NCI-H1105 (cell line): ENCODE measurements around the gene ANKRD39.

Experiments
- DNase-seq: peaks from one replicate; lab custom pipeline; 2025; lab: John Stamatoyannopoulos, UW

The ANKRD39 gene

GRCh38 chr2:96887493-96888012 is 29.7 kb upstream of the ANKRD39 start:
- no peak for DNase-seq

- DNase-seq: no peak
These were observed 27.9 kb upstream of the ANKRD39 start for GRCh38 chr2:96885432-96886347.

DNA sequence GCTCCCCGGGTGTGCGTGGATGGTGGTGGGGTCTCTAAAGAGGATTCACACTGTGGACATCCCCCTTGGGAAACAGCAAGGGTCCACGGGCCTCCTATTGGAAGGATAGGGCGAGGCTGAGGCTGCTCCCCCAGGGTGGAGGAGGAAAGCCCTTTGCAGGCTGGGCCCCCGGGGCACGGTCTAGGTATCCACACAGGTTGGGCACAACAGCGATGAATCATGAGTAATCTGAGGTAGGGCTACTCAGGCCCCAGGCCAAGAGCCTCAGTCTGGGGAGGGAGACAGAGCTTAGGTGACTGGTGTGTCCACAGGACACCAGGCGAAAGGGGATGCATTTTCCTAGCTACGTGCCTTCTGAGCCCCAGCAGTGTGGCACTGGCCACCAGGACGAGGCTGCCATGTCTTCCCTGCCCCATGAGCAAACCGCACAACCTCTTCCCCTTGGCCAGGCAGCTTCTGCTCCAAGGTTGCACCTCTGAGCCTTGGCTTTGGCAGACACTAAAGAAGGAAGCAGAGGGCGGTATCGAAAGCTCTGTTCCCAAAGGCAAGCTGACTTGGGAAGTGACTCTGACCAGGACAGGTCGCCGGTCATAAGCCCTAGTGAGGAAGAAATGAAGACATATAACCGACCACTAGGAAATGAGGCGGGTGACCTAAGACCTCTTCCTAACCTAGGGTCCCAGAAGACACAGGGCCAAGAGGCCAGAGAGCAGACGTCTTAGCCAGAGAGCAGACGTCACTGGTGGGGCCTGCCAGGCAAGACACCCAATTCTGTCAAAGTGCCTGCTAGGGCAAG is 26.7 kb upstream of the ANKRD39 start:
- no peak for DNase-seq

- no peak for DNase-seq
These were observed 25.5 kb upstream of the ANKRD39 start for GRCh38 chr2:96883306-96883705.

DNA sequence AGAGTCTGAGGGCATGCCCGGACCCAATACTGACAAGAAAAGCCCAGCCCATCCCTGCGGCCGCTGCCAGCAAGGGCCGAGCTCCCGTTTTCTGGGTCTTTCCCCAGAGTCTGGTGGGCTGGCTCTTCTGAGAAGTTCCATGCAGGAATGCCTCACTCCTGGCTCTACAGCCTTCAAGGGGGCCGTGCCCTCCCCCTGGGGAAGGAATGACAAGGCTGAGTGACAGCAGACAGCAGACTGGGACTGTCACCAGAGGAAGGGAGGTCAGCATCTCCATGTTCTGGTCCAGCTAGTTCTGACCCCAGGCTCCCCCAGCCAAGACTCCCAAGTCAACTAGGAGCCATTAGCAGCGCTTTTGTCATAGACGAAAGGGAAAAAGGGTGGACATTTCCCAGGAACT is 25.1 kb upstream of the ANKRD39 start:
- DNase-seq: no peak

DNA sequence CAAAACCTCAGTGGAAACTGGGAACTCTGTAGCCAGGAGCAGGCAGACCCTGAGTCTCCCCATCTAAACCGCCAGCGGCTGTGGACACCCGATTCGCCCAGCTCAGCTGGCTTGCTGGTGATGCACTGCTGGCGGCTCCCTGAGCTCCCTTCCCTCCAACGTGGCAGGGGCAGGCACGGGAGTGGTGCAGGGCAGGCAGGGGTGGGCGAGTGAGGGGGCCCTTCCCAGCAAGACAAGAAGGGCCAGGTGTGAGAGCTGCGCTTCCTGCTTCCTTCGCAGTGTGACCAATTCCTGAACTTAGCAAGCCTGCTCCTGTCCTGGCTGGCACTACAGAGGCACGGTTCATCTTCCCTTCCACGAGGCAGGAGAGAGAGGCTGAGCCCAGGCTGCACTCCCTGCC is 24.4 kb upstream of the ANKRD39 start:
- DNase-seq: no peak

DNA sequence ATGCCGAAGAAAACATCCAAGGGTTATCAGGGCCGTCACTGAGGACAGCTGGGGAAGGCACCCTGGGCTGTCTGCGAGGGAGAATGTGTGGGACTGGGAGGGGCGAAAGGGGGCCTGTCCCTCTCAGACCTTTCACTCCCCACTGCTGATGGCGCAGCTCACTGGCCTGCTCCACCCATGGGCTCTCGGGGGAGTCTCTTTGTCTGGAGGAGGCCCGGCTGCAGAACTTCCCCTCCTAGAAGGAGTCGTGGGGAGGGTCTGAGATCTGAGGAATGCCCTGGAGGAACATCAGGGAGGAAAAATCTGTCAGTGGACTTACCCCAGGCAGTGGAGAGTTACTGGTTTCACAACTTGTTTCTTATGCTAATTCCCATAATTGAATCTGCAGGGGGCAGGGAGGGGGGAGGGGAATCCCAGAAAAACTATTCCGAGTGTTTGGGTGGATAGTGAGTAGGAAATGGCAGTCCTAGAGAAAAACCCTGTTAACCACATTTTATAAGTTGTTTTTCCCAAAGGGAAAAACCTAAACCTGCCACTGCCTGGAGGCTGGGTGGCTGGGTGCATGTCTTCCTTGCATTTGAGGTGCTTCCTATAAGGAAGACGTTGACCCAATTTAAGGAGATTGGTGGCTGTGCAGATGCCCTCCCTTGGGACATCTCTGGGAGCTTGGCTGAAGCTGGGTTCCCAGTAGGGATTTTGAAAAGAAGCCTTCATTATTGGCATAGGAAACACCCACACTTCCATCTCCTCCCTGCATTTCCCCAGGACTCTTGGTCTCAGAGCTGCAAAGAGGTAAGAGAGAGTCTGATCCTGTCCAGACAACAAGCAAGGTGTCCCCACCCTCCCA is 23.8 kb upstream of the ANKRD39 start:
- no peak for DNase-seq

DNA sequence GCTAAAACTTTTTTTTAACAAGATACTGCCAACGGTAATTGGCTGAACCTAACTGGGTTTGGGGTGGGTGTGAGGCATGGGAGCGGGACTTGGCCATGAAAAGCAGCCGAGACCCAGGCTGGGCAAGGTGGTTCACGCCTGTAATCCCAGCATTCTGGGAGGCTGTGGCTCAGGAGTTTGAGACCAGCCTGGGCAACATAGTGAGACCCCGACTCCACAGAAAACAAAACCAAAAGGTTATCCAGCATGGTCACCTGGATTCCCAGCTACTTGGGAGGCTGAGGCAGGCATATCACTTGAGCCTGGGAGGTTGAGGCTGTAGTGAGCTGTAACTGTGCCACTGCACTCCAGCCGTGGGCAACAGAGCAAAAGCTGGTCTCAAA is 23.1 kb upstream of the ANKRD39 start:
- DNase-seq: no peak

GRCh38 chr2:96879545-96880040 is 21.8 kb upstream of the ANKRD39 start:
- no peak for DNase-seq

- DNase-seq: no peak
These were observed 21.2 kb upstream of the ANKRD39 start for GRCh38 chr2:96878796-96879544.

DNA sequence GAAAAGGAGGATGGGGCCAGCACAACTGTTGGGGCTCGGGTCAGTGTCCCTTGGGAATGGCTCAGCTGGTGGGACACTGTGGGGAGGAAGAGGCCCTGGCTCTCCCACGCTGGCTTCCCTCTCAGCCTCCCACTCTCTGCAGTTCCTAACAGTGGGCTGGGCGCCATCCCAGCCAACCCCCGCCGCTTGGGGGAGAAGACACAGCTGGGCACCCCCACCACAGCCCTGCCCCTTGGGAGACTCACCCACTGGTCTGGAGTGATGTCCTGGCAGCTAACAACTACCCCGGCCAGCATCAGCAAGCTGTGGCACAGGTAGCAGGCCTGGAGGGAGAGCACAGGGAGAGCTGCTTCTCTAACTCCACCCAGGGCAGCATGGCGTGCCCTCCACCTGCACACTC is 20.4 kb upstream of the ANKRD39 start:
- no peak for DNase-seq

DNA sequence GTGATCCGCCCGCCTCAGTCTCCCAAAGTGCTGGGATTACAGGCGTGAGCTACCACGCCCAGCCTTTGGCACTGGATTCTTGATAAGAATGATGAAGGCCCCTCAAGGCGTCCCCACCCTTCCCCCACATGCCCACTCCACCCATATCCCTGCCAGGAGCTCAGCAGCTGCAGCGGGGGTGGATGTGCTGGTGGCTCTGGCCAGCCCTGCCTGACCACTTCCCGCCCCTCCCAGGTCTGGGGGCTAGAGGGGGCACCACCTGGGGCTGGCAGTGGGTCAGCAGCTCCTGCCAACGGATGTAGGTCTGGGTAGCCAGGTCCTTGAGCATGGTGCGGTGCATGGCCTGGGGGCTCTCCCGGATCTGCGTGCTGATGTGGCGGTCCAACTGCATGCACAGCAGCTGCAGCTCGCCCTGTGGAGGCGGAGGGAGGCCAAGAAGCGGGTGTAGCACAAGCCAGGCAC is 19.8 kb upstream of the ANKRD39 start:
- DNase-seq: no peak

GRCh38 chr2:96877042-96877451 is 19.2 kb upstream of the ANKRD39 start:
- DNase-seq: no peak

GRCh38 chr2:96876269-96877041 is 18.6 kb upstream of the ANKRD39 start:
- no peak for DNase-seq

GRCh38 chr2:96875498-96876268 is 17.9 kb upstream of the ANKRD39 start:
- DNase-seq: no peak

DNA sequence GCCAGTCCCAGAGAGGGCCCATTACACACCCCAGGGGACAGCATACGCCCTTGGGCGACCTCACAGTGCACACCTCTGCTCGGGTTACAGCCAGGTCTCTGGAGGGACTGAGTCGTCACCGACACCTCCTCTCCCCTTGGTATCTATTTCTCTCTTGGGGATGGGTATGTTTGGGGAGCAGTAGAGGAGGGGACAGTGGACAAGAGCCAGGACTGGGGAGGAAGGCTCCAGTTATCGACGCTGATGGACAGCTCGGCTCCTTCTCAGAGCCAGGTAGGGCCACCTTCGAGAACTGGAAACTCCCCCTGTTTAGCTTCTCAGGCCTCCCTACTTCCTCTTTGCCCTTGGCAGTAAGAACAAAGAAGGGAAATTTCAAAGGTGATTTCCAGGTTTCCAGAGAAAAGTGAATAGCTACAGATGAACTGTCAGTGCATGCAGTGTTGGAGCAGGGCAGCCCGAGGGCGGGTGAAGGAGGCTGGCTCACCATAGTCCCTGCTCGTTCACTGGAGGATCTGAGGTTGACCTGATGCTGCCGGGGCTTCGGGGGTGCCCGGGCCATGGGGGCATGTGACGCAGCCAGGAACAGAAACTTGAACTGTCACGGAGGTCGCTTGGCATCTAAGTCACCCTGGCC is 16.5 kb upstream of the ANKRD39 start:
- no peak for DNase-seq

DNA sequence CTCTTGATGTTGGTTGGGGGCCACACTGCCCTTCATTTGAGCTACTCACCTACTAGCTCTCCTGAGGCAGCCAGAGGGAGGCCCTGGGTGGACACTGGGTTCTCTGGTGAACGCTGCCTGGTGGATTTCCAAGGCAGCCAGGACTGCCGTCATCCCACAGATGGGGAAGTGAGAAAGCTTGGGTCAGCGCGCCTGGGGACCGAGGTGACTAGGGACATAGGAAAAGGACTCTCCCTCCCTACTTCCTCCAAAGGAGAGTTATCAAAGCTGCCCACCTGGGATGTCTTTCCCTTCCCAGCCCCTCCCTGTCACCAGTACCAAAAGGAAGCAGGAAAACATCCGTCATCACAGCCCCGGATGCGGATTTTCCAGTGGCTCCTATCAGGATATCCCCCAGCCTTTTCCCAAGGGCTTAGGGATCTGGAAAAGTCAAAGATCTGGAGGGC is 15.9 kb upstream of the ANKRD39 start:
- no peak for DNase-seq

DNA sequence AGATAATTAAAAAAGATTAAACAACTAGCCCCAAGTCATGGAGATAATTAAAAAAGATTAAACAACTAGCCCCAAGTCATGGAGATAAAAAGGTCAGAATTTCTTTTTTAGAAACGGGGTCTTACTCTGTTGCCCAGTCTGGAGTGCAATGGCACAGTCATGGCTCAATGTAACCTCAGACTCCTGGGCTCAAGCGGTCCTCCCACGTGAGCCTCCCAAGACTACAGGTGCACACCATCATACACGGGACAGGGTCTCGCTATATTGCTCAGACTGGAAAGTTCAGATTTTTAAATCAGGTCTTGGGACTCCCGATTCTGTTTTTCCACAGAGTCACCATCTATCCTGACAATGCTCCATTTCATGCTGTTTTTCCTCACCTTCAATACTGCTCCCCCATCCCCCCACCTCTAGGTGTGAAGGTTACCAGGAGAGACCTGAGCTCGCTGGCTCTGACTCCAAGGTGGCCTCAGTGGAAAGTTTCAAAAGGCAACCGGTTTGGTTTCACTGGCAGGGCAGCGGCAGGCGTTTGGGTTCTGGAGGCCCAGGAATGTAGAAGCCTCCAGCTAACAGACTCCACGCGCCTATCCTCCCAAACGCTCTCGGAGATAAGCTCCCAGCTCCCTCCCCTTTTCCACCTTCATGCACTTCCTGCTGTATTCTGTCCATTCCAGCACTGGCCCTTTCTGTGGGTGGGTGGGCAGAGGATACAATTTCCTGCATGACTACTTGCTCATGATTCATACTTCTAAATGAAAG is 15.0 kb upstream of the ANKRD39 start:
- DNase-seq: no peak
